HEK293 (cell line): Measurements from ENCODE around the gene PHKG1.
"Not testable (repeated sequence)": the region's sequence is repeated elsewhere in the genome, so short reads cannot be mapped to it uniquely, and the experiment has no call there.

ENCODE experiments used
- CTCF ChIA-PET: fragments of 350-600 bp; formaldehyde crosslinking; extraction: SDS; loops from one replicate; lab custom pipeline; 2021; ENCODE audit warnings: antibody characterized with exemption; lab: Yijun Ruan, JAX
- POLR2A ChIA-PET: fragments of 300-600 bp; formaldehyde crosslinking; extraction: SDS; loops from one replicate; lab custom pipeline; 2020; ENCODE audit warnings: antibody characterized with exemption, inconsistent platforms; lab: Yijun Ruan, JAX
- H3K27ac ChIP-seq: fragments of 200-500 bp; sonication (Bioruptor generic); 2 replicates; pipeline ENCODE4 v1.5.1; 2014; ENCODE audit warnings: low read depth, low read length, control low read depth, inconsistent platforms; ENCODE audit errors: extremely low read depth
- H3K36me3 ChIP-seq, 2 experiments: fragments of 200-500 bp in 1 of 2; sonication (Bioruptor generic) in 1 of 2; 1 replicate in 1 of 2; 2 replicates in 1 of 2; pipeline ENCODE4 v1.5.1; 2014 to 2017; ENCODE audit warnings: inconsistent platforms in 2 of 2, low read length in 2 of 2; ENCODE audit not compliant: control insufficient read depth in 2 of 2, insufficient read depth in 1 of 2
- H3K4me1 ChIP-seq: fragments of 200-500 bp; sonication (Bioruptor generic); 2 replicates; pipeline ENCODE4 v1.5.1; 2014; ENCODE audit warnings: mild to moderate bottlenecking, low read length, inconsistent platforms; ENCODE audit not compliant: control insufficient read depth, insufficient read depth
- H3K4me3 ChIP-seq: 2 replicates; pipeline ENCODE4 v1.5.1; 2011; ENCODE audit warnings: low read depth, mild to moderate bottlenecking, control low read depth, low read length, moderate library complexity
- H3K9me3 ChIP-seq: fragments of 200-500 bp; sonication (Bioruptor generic); 2 replicates; pipeline ENCODE4 v1.5.1; 2014; ENCODE audit warnings: low read depth, low read length, inconsistent platforms; ENCODE audit not compliant: control insufficient read depth, insufficient read depth
- EGR2 ChIP-seq: fragments of 450-650 bp; formaldehyde crosslinking; IDR thresholded peaks from 2 replicates; pipeline ENCODE4 v1.5.1; 2016; ENCODE audit warnings: low read depth, missing biosample characterization, missing genetic modification characterization
- GFI1B ChIP-seq: fragments of 450-650 bp; formaldehyde crosslinking; IDR thresholded peaks from 2 replicates; pipeline ENCODE4 v1.5.1; 2016; ENCODE audit warnings: missing biosample characterization, missing genetic modification characterization
- ZBTB1 ChIP-seq: fragments of 450-650 bp; formaldehyde crosslinking; IDR thresholded peaks from 2 replicates; pipeline ENCODE4 v1.5.1; 2016; ENCODE audit warnings: missing biosample characterization, missing genetic modification characterization
- ZBTB17 ChIP-seq: fragments of 450-650 bp; formaldehyde crosslinking; IDR thresholded peaks from 2 replicates; pipeline ENCODE4 v1.5.1; 2016; ENCODE audit warnings: missing biosample characterization, missing genetic modification characterization
- ZFP69B ChIP-seq: fragments of 450-650 bp; formaldehyde crosslinking; IDR thresholded peaks from 2 replicates; pipeline ENCODE4 v1.5.1; 2016; ENCODE audit warnings: missing biosample characterization, missing genetic modification characterization
- ZNF274 ChIP-seq, 2 experiments: fragments of 200-500 bp in 1 of 2; fragments of 450-650 bp in 1 of 2; sonication (Bioruptor generic) in 1 of 2; formaldehyde crosslinking in 1 of 2; IDR thresholded peaks; 2 replicates each; pipeline versions ENCODE4 v1.5.1 to v1.6.1; 2014 to 2016; ENCODE audit warnings: borderline replicate concordance in 1 of 2, inconsistent platforms in 1 of 2, low read length in 1 of 2, missing biosample characterization in 1 of 2, missing genetic modification characterization in 1 of 2
- ZNF302 ChIP-seq: fragments of 450-650 bp; formaldehyde crosslinking; IDR thresholded peaks from 2 replicates; pipeline ENCODE4 v1.5.1; 2016; ENCODE audit warnings: missing biosample characterization, missing genetic modification characterization, low read depth
- ZNF324 ChIP-seq: fragments of 450-650 bp; formaldehyde crosslinking; IDR thresholded peaks from 2 replicates; pipeline ENCODE4 v1.5.1; 2016; ENCODE audit warnings: missing biosample characterization, missing genetic modification characterization
- ZNF473 ChIP-seq: fragments of 450-650 bp; formaldehyde crosslinking; IDR thresholded peaks from 2 replicates; pipeline ENCODE4 v1.5.1; 2017; ENCODE audit warnings: missing biosample characterization, missing genetic modification characterization
- ZNF707 ChIP-seq: fragments of 450-650 bp; formaldehyde crosslinking; IDR thresholded peaks from 2 replicates; pipeline ENCODE4 v1.5.1; 2016; ENCODE audit warnings: missing biosample characterization, missing genetic modification characterization
- ZNF791 ChIP-seq: fragments of 450-650 bp; formaldehyde crosslinking; IDR thresholded peaks from 2 replicates; pipeline ENCODE4 v1.5.1; 2016; ENCODE audit warnings: missing biosample characterization, missing genetic modification characterization
- TF ChIP-seq, protein P1 (sequence below): fragments of 450-650 bp; formaldehyde crosslinking; IDR thresholded peaks from 2 replicates; pipeline ENCODE4 v1.5.1; 2017; ENCODE audit warnings: missing biosample characterization, missing genetic modification characterization
- TF ChIP-seq, protein P2 (sequence below): fragments of 450-650 bp; formaldehyde crosslinking; IDR thresholded peaks from 2 replicates; pipeline ENCODE4 v1.5.0; 2017; ENCODE audit warnings: missing biosample characterization, missing genetic modification characterization, borderline replicate concordance
- TF ChIP-seq, protein P3 (sequence below): fragments of 450-650 bp; formaldehyde crosslinking; IDR thresholded peaks from 2 replicates; pipeline ENCODE4 v1.5.1; 2017; ENCODE audit warnings: missing biosample characterization, missing genetic modification characterization
- TF ChIP-seq, protein P4 (sequence below): fragments of 450-650 bp; formaldehyde crosslinking; IDR thresholded peaks from 2 replicates; pipeline ENCODE4 v1.5.1; 2016; ENCODE audit warnings: missing biosample characterization, missing genetic modification characterization
- TF ChIP-seq, protein P5 (sequence below): fragments of 450-650 bp; formaldehyde crosslinking; IDR thresholded peaks from 2 replicates; pipeline ENCODE4 v1.5.1; 2016; ENCODE audit warnings: missing biosample characterization, missing genetic modification characterization

Gene PHKG1

DNA sequence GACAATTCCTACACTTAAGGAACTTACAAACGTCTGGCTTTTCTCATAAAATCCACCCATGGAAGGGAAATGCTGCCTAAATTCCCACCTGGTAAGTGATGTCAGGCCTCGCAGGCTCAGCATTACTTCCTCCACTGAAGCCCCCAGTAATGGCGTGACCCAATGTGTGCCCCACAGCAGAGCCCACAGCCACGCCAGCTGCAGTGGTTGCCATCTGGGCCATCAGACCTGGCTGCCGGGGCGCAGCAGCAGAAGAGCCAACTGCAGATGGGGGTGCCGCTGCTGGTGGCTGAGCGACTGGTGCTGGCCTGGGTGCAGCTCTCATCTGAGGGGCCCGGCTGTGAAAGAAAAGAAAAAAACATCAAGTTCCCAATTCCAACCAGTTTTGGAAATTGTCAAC, 11.4 kb upstream of the PHKG1 start:
- H3K36me3 ChIP-seq = peaks cover 36 to 52% of the 10 kb centered on the region in 2 experiments
- POLR2A ChIA-PET = not testable (repeated sequence)
- CTCF ChIA-PET = interaction anchor here (0.6 to 0.7 kb wide), 3 partner anchors 112 to 260 kb away, joined by 3 to 8 read pairs (median 5); no protein-coding TSS in a partner anchor

DNA sequence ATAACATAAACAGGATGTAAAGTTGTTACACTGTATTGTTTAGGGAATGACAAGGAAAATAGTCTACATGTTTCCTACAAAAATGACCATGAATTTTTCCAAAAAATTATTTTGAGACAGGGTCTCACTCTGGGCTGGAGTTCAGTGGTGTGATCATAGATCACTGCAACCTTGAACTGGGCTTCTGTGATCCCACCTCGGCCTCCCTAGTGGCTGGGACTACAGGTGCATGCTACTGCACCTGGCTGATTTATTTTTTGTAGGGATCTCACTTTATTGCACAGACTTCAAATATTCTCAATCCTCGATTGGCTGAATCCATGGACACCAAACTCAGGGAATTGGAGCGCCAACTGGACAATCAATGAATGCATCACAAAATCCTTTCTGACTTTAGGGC, 6.9 kb upstream of the PHKG1 start:
- Histone ChIP-seq H3K36me3 (peaks cover 39 to 52% of the 10 kb centered on the region in 2 experiments), H3K9me3 (no peaks in the 10 kb centered on the region), H3K4me1 (no peaks in the 10 kb centered on the region), H3K27ac (no peak overlapping the region), H3K4me3 (no peak overlapping the region)
- POLR2A ChIA-PET = interaction anchor here (0.9 to 1.2 kb wide), 2 partner anchors 35 to 48 kb away, joined by 3 to 11 read pairs; partner anchors contain the start of genes CCT6A, PSPH and SUMF2
- CTCF ChIA-PET = interaction anchor here (0.7 kb wide), 1 partner anchor 647 kb away, joined by 3 read pairs; no protein-coding TSS in a partner anchor
- TF ChIP-seq, protein P1, sequence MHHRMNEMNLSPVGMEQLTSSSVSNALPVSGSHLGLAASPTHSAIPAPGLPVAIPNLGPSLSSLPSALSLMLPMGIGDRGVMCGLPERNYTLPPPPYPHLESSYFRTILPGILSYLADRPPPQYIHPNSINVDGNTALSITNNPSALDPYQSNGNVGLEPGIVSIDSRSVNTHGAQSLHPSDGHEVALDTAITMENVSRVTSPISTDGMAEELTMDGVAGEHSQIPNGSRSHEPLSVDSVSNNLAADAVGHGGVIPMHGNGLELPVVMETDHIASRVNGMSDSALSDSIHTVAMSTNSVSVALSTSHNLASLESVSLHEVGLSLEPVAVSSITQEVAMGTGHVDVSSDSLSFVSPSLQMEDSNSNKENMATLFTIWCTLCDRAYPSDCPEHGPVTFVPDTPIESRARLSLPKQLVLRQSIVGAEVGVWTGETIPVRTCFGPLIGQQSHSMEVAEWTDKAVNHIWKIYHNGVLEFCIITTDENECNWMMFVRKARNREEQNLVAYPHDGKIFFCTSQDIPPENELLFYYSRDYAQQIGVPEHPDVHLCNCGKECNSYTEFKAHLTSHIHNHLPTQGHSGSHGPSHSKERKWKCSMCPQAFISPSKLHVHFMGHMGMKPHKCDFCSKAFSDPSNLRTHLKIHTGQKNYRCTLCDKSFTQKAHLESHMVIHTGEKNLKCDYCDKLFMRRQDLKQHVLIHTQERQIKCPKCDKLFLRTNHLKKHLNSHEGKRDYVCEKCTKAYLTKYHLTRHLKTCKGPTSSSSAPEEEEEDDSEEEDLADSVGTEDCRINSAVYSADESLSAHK = no peak
- TF ChIP-seq EGR2 (tag by site-specific recombination) = no peak
- no peak for TF ChIP-seq ZBTB1 (tag by site-specific recombination)
- no peak for TF ChIP-seq ZNF707 (tag by site-specific recombination)
- TF ChIP-seq GFI1B (tag by site-specific recombination) = no peak
- no peak for TF ChIP-seq ZNF274 (IDR thresholded peaks at IDR 0.05; ENCODE audit: low read length)
- no peak for TF ChIP-seq ZNF274 (tag by site-specific recombination; IDR thresholded peaks at IDR 0.05; ENCODE audit: borderline replicate concordance)
- TF ChIP-seq, protein P2, sequence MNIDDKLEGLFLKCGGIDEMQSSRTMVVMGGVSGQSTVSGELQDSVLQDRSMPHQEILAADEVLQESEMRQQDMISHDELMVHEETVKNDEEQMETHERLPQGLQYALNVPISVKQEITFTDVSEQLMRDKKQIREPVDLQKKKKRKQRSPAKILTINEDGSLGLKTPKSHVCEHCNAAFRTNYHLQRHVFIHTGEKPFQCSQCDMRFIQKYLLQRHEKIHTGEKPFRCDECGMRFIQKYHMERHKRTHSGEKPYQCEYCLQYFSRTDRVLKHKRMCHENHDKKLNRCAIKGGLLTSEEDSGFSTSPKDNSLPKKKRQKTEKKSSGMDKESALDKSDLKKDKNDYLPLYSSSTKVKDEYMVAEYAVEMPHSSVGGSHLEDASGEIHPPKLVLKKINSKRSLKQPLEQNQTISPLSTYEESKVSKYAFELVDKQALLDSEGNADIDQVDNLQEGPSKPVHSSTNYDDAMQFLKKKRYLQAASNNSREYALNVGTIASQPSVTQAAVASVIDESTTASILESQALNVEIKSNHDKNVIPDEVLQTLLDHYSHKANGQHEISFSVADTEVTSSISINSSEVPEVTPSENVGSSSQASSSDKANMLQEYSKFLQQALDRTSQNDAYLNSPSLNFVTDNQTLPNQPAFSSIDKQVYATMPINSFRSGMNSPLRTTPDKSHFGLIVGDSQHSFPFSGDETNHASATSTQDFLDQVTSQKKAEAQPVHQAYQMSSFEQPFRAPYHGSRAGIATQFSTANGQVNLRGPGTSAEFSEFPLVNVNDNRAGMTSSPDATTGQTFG (tag by site-specific recombination) = no peak
- no peak for TF ChIP-seq ZBTB17 (tag by site-specific recombination)
- TF ChIP-seq, protein P3, sequence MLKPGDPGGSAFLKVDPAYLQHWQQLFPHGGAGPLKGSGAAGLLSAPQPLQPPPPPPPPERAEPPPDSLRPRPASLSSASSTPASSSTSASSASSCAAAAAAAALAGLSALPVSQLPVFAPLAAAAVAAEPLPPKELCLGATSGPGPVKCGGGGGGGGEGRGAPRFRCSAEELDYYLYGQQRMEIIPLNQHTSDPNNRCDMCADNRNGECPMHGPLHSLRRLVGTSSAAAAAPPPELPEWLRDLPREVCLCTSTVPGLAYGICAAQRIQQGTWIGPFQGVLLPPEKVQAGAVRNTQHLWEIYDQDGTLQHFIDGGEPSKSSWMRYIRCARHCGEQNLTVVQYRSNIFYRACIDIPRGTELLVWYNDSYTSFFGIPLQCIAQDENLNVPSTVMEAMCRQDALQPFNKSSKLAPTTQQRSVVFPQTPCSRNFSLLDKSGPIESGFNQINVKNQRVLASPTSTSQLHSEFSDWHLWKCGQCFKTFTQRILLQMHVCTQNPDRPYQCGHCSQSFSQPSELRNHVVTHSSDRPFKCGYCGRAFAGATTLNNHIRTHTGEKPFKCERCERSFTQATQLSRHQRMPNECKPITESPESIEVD (tag by site-specific recombination) = no peak
- TF ChIP-seq ZNF473 = no peak
- TF ChIP-seq, protein P4, sequence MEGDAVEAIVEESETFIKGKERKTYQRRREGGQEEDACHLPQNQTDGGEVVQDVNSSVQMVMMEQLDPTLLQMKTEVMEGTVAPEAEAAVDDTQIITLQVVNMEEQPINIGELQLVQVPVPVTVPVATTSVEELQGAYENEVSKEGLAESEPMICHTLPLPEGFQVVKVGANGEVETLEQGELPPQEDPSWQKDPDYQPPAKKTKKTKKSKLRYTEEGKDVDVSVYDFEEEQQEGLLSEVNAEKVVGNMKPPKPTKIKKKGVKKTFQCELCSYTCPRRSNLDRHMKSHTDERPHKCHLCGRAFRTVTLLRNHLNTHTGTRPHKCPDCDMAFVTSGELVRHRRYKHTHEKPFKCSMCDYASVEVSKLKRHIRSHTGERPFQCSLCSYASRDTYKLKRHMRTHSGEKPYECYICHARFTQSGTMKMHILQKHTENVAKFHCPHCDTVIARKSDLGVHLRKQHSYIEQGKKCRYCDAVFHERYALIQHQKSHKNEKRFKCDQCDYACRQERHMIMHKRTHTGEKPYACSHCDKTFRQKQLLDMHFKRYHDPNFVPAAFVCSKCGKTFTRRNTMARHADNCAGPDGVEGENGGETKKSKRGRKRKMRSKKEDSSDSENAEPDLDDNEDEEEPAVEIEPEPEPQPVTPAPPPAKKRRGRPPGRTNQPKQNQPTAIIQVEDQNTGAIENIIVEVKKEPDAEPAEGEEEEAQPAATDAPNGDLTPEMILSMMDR (tag by site-specific recombination) = no peak
- TF ChIP-seq ZNF324 (tag by site-specific recombination) = no peak
- no peak for TF ChIP-seq ZFP69B
- TF ChIP-seq, protein P5, sequence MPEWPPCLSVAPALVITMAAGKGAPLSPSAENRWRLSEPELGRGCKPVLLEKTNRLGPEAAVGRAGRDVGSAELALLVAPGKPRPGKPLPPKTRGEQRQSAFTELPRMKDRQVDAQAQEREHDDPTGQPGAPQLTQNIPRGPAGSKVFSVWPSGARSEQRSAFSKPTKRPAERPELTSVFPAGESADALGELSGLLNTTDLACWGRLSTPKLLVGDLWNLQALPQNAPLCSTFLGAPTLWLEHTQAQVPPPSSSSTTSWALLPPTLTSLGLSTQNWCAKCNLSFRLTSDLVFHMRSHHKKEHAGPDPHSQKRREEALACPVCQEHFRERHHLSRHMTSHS (tag by site-specific recombination) = no peak
- no peak for TF ChIP-seq ZNF302 (tag by site-specific recombination)
- TF ChIP-seq ZNF791 (tag by site-specific recombination) = no peak

More for the DNA sequence above, 11.4 kb upstream of the PHKG1 start:
- H3K27ac ChIP-seq, H3K9me3 ChIP-seq, H3K4me3 ChIP-seq, H3K4me1 ChIP-seq: not testable (repeated sequence)
